ENCODE data around the gene GLYR1. TPM values are rescaled to one million over a fixed set of nuclear protein-coding genes. Genes with fewer than 3 reads are reported as not detected.

Gene GLYR1
- total and polyA plus RNA-seq, 10 of the 15 experiments (the other 5 are each of a cell fraction or from before 2014, with no cell fraction given): 7.3 to 90.2 (median 57.2) TPM

- no peak for TF ChIP-seq ZBTB11 (CRISPR knock-in tag; IDR thresholded peaks at IDR 0.05)
- TF ChIP-seq MXI1 (IDR thresholded peaks at IDR 0.05; ENCODE audit: low read depth, low read length): peak; percentile 35
- TF ChIP-seq ZNF622 (IDR thresholded peaks at IDR 0.05): no peak
- TF ChIP-seq MEF2B (IDR thresholded peaks at IDR 0.05; ENCODE audit: partially characterized antibody, poor library complexity, severe bottlenecking): peak; percentile 65
- no peak for TF ChIP-seq CTCF (IDR thresholded peaks at IDR 0.05 in 2 of 3, conservative IDR thresholded peaks at IDR 0.05 in 1 of 3; ENCODE audit: control insufficient read depth in 2 of 3, extremely low read depth in 1 of 3, insufficient read depth in 1 of 3, low read depth in 3 of 3, low read length in 3 of 3)
- TF ChIP-seq NFYA (IDR thresholded peaks at IDR 0.05; ENCODE audit: borderline replicate concordance, low read depth, low read length): no peak
- TF ChIP-seq USF1 (IDR thresholded peaks at IDR 0.05; ENCODE audit: borderline replicate concordance, extremely low read length, insufficient read depth, low read depth, low read length): no peak
- TF ChIP-seq SMARCA5 (IDR thresholded peaks at IDR 0.05): 0 out of 2 replicates have a peak, but pooled peaks have one; percentile 35
- TF ChIP-seq EP300 (IDR thresholded peaks at IDR 0.05; ENCODE audit: borderline replicate concordance in 1 of 2, control insufficient read depth in 1 of 2, low read depth in 2 of 2, low read length in 2 of 2): no peak
- TF ChIP-seq RELA (IDR thresholded peaks at IDR 0.05; ENCODE audit: borderline replicate concordance, partially characterized antibody): no peak
- TF ChIP-seq NBN (IDR thresholded peaks at IDR 0.05): no peak
- TF ChIP-seq NR2C1 (IDR thresholded peaks at IDR 0.05): peak; percentile 51
- TF ChIP-seq HDGF (IDR thresholded peaks at IDR 0.05): no peak
- TF ChIP-seq SMAD5 (IDR thresholded peaks at IDR 0.05; ENCODE audit: low read depth): no peak
Observed at GRCh38 chr16:4847774-4848587, 893 bp upstream of the GLYR1 start (continued).
